H1 (cell line): ENCODE data around the gene INF2. TPM values are rescaled to one million over a fixed set of nuclear protein-coding genes. Genes with fewer than 3 reads are reported as not detected.

Experiments used
- CTCF ChIA-PET: fragments of 300-600 bp; sonication (Branson Sonifier 250); formaldehyde crosslinking; loops from one replicate; lab custom pipeline; 2021; ENCODE audit not compliant: partially characterized antibody; lab: Charles Lee
- POLR2A ChIA-PET: fragments of 300-600 bp; sonication (Branson Sonifier 250); formaldehyde crosslinking; loops from one replicate; lab custom pipeline; 2021; ENCODE audit warnings: inconsistent platforms; ENCODE audit not compliant: partially characterized antibody; lab: Charles Lee
- DNase-seq, 2 experiments: peaks; one replicate each; pipeline versions ENCODE4 v3.0.0 to v3.0.0-alpha.2; 2010 to 2022; ENCODE audit warnings: low spot score in 2 of 2, low read depth in 1 of 2, mixed read lengths in 1 of 2
- FAIRE-seq: peaks from 2 replicates; lab custom pipeline; 2011; peaks lifted over from hg19 to GRCh38; lab: Jason Lieb, UNC
- H2AFZ ChIP-seq: 2 replicates; pipeline ENCODE4 v1.8.1; 2012; ENCODE audit warnings: low read length, inconsistent platforms
- H2AK5ac ChIP-seq: 2 replicates; pipeline ENCODE4 v1.6.1; 2013; ENCODE audit warnings: low read depth, low read length
- H2BK120ac ChIP-seq: replicated peaks from 2 replicates; pipeline ENCODE3; 2013; ENCODE audit warnings: low read depth, low read length, inconsistent platforms
- H2BK12ac ChIP-seq: 2 replicates; pipeline ENCODE4 v1.6.1; 2013; ENCODE audit warnings: low read depth, low read length
- H2BK15ac ChIP-seq: 2 replicates; pipeline ENCODE4 v1.6.1; 2013; ENCODE audit warnings: low read length
- H2BK20ac ChIP-seq: 2 replicates; pipeline ENCODE4 v1.6.1; 2013; ENCODE audit warnings: low read length
- H2BK5ac ChIP-seq: 2 replicates; pipeline ENCODE4 v1.6.1; 2013; ENCODE audit warnings: low read depth, low read length
- H3K14ac ChIP-seq: 2 replicates; pipeline ENCODE4 v1.6.1; 2013; ENCODE audit warnings: inconsistent platforms; ENCODE audit not compliant: insufficient read length
- H3K18ac ChIP-seq: 2 replicates; pipeline ENCODE4 v1.6.1; 2013; ENCODE audit warnings: low read length; ENCODE audit errors: extremely low read depth
- H3K23ac ChIP-seq: 2 replicates; pipeline ENCODE4 v1.6.1; 2013; ENCODE audit warnings: inconsistent platforms; ENCODE audit not compliant: insufficient read length
- H3K23me2 ChIP-seq: 2 replicates; pipeline ENCODE4 v1.6.1; 2013; ENCODE audit warnings: low read depth, low read length
- H3K27ac ChIP-seq: 2 replicates; pipeline ENCODE4 v1.6.1; 2011; ENCODE audit warnings: low read depth, low read length, inconsistent platforms
- H3K27me3 ChIP-seq, 4 experiments: replicated peaks in 1 of 4; 1 replicate in 1 of 4; 2 replicates in 3 of 4; pipeline versions ENCODE4 v1.6.1 to v1.8.1; 2011 to 2013; ENCODE audit warnings: low read length in 3 of 4, mild to moderate bottlenecking in 3 of 4, inconsistent platforms in 2 of 4, mixed read lengths in 2 of 4, moderate library complexity in 1 of 4; ENCODE audit not compliant: control insufficient read depth in 3 of 4, insufficient read depth in 3 of 4; ENCODE audit errors: extremely low read depth in 1 of 4
- H3K36me3 ChIP-seq, 4 experiments: 2 replicates each; pipeline versions ENCODE4 v1.6.1 to v1.8.1; 2011 to 2013; ENCODE audit warnings: mild to moderate bottlenecking in 4 of 4, low read length in 3 of 4, moderate library complexity in 2 of 4, control low read depth in 1 of 4, inconsistent platforms in 1 of 4; ENCODE audit not compliant: insufficient read depth in 4 of 4, control insufficient read depth in 2 of 4
- H3K4ac ChIP-seq: replicated peaks from 2 replicates; pipeline ENCODE3; 2013; ENCODE audit warnings: low read length, low read depth, mixed read lengths, inconsistent platforms; ENCODE audit not compliant: insufficient read length
- H3K4me1 ChIP-seq, 4 experiments: replicated peaks in 1 of 4; 1 replicate in 1 of 4; 2 replicates in 3 of 4; pipeline versions ENCODE4 v1.6.1 to v1.8.1; 2011 to 2013; ENCODE audit warnings: low read length in 3 of 4, inconsistent platforms in 2 of 4, mixed read lengths in 1 of 4; ENCODE audit not compliant: insufficient read depth in 4 of 4, control insufficient read depth in 3 of 4
- H3K4me2 ChIP-seq, 2 experiments: 2 replicates each; pipeline versions ENCODE4 v1.6.1 to v1.8.1; 2011 to 2013; ENCODE audit warnings: low read depth in 2 of 2, low read length in 2 of 2, control low read depth in 1 of 2, inconsistent platforms in 1 of 2, mild to moderate bottlenecking in 1 of 2; ENCODE audit not compliant: insufficient read depth in 1 of 2
- H3K4me3 ChIP-seq, 4 experiments: fragments of 200-600, 300-600 bp in 1 of 4; sonication (generic), shearing (Covaris generic), sonication (Bioruptor Twin) in 1 of 4; 2 replicates each; pipeline versions ENCODE4 v1.5.1 to v1.8.1; 2011 to 2016; ENCODE audit warnings: low read length in 4 of 4, low read depth in 3 of 4, control low read depth in 2 of 4, inconsistent platforms in 2 of 4, mild to moderate bottlenecking in 2 of 4, mixed read lengths in 1 of 4, moderate library complexity in 1 of 4; ENCODE audit not compliant: insufficient read depth in 2 of 4; ENCODE audit errors: extremely low read depth in 1 of 4
- H3K56ac ChIP-seq: replicated peaks from 2 replicates; pipeline ENCODE3; 2013; ENCODE audit warnings: low read depth, mild to moderate bottlenecking, mixed read lengths, low read length, inconsistent platforms; ENCODE audit not compliant: insufficient read length
- H3K79me1 ChIP-seq: 2 replicates; pipeline ENCODE4 v1.6.1; 2013; ENCODE audit warnings: low read depth, low read length, control low read depth
- H3K79me2 ChIP-seq, 2 experiments: 2 replicates each; pipeline versions ENCODE4 v1.6.1 to v1.8.1; 2012 to 2013; ENCODE audit warnings: low read length in 2 of 2, mild to moderate bottlenecking in 2 of 2, inconsistent platforms in 1 of 2; ENCODE audit not compliant: insufficient read depth in 2 of 2, control insufficient read depth in 1 of 2
- H3K9ac ChIP-seq, 4 experiments: replicated peaks in 1 of 4; 1 replicate in 1 of 4; 2 replicates in 3 of 4; pipeline versions ENCODE4 v1.6.1 to v1.8.1; 2011 to 2013; ENCODE audit warnings: low read depth in 3 of 4, low read length in 3 of 4, control low read depth in 2 of 4, mild to moderate bottlenecking in 2 of 4, moderate library complexity in 2 of 4, inconsistent platforms in 1 of 4; ENCODE audit errors: extremely low read depth in 1 of 4
- H3K9me3 ChIP-seq, 2 experiments: 2 replicates each; pipeline versions ENCODE4 v1.6.1 to v1.8.1; 2012 to 2013; ENCODE audit warnings: mild to moderate bottlenecking in 2 of 2, moderate library complexity in 2 of 2, control low read depth in 1 of 2, inconsistent platforms in 1 of 2, low read depth in 1 of 2, low read length in 1 of 2, mixed read lengths in 1 of 2; ENCODE audit not compliant: insufficient read depth in 2 of 2
- H4K20me1 ChIP-seq, 2 experiments: replicated peaks in 1 of 2; 2 replicates each; pipeline versions ENCODE3 to v1.8.1; 2011 to 2013; ENCODE audit warnings: inconsistent platforms in 2 of 2, low read length in 2 of 2, mild to moderate bottlenecking in 1 of 2; ENCODE audit not compliant: insufficient read depth in 2 of 2, control insufficient read depth in 1 of 2
- H4K5ac ChIP-seq: 2 replicates; pipeline ENCODE4 v1.6.1; 2013; ENCODE audit warnings: low read length, low read depth, mixed read lengths, inconsistent platforms; ENCODE audit not compliant: insufficient read length
- H4K8ac ChIP-seq: 2 replicates; pipeline ENCODE4 v1.8.0; 2013; ENCODE audit warnings: mild to moderate bottlenecking, moderate library complexity, low read length, inconsistent platforms; ENCODE audit not compliant: insufficient read depth; ENCODE audit errors: extremely low read depth
- H4K91ac ChIP-seq: replicated peaks from 2 replicates; pipeline ENCODE3; 2013; ENCODE audit warnings: low read length, mixed read lengths, inconsistent platforms; ENCODE audit not compliant: insufficient read length
- BACH1 ChIP-seq: IDR thresholded peaks from 2 replicates; pipeline ENCODE4 v1.6.1; 2012; ENCODE audit warnings: low read length, improper control_type of control experiment
- BCL11A ChIP-seq, 2 experiments: IDR thresholded peaks; one replicate each; pipeline ENCODE4 v1.6.1; 2011; ENCODE audit warnings: low read depth in 2 of 2, low read length in 2 of 2, mild to moderate bottlenecking in 2 of 2
- CBX5 ChIP-seq: fragments of 300-800, 300-1000 bp; sonication (generic); IDR thresholded peaks from 2 replicates; pipeline ENCODE4 v1.7.1; 2016; ENCODE audit warnings: antibody characterized with exemption, low read length, low read depth
- GABPA ChIP-seq: IDR thresholded peaks from 2 replicates; pipeline ENCODE4 v1.6.1; 2011; ENCODE audit warnings: mild to moderate bottlenecking, low read length, moderate library complexity, borderline replicate concordance; ENCODE audit not compliant: insufficient read depth
- GTF2F1 ChIP-seq: IDR thresholded peaks from 2 replicates; pipeline ENCODE4 v1.6.1; 2012; ENCODE audit warnings: low read depth, low read length, improper control_type of control experiment, borderline replicate concordance
- NANOG ChIP-seq: IDR thresholded peaks from 2 replicates; pipeline ENCODE4 v1.6.1; 2011; ENCODE audit warnings: low read length, low read depth, mild to moderate bottlenecking, inconsistent platforms; ENCODE audit not compliant: insufficient read depth, poor library complexity, severe bottlenecking
- RXRA ChIP-seq: IDR thresholded peaks from 2 replicates; pipeline ENCODE4 v1.6.1; 2011; ENCODE audit warnings: low read depth, mild to moderate bottlenecking, low read length, moderate library complexity; ENCODE audit not compliant: insufficient read depth
- SIX5 ChIP-seq: IDR thresholded peaks from 2 replicates; pipeline ENCODE4 v1.6.1; 2011; ENCODE audit warnings: mild to moderate bottlenecking, low read depth, low read length
- TAF7 ChIP-seq: optimal IDR thresholded peaks from 2 replicates; pipeline ENCODE3; 2011; ENCODE audit warnings: low read depth, mild to moderate bottlenecking, inconsistent platforms, low read length, moderate library complexity, borderline replicate concordance
- YY1 ChIP-seq: IDR thresholded peaks from 2 replicates; pipeline ENCODE4 v1.6.1; 2011; ENCODE audit warnings: low read depth, mild to moderate bottlenecking, low read length
- WGBS, 2 experiments: shearing (Covaris generic) in 1 of 2; methylation state at CpG; one replicate each; pipeline versions ENCODE4 v1.1.6 to v1.1.7; 2013 to 2015; ENCODE audit warnings: low lambda C conversion rate in 2 of 2, mixed read lengths in 2 of 2, inconsistent platforms in 1 of 2, low coverage in 1 of 2, missing lambda C conversion rate in 1 of 2; ENCODE audit not compliant: insufficient replicate concordance in 2 of 2, insufficient coverage in 1 of 2, insufficient read length in 1 of 2; ENCODE audit errors: extremely low coverage in 1 of 2, missing lambda C conversion rate in 1 of 2; 5-methylcytosine and 5-hydroxymethylcytosine counted together
- polyA plus RNA-seq, 7 experiments: library from polyadenylated mRNA; depleted of rRNA in 3 of 7; stranded (reverse) in 5 of 7; unstranded in 2 of 7; fragments of >200 nt in 5 of 7; fragments of 200-250 nt in 2 of 7; gene quantifications; 1 replicate in 5 of 7; 2 replicates in 1 of 7; 4 replicates in 1 of 7; pipeline versions ENCODE4 v1.2.1 to v1.2.3, GENCODE V29; 2011 to 2013; ENCODE audit warnings: missing spikeins in 2 of 7, mixed read lengths in 2 of 7
- total RNA-seq: library from RNA; stranded (reverse); fragmentation: NEBNext Ultra II Directional; extraction: Animal tissue kit (Norgen Biotek cat#: 25700); gene quantifications from 2 replicates; pipeline ENCODE4 v1.2.1, GENCODE V29; 2021
- TF ChIP-seq, protein P1 (sequence below): IDR thresholded peaks from 2 replicates; pipeline ENCODE4 v1.6.1; 2012; ENCODE audit warnings: inconsistent platforms
- TF ChIP-seq, protein P2 (sequence below): IDR thresholded peaks from 2 replicates; pipeline ENCODE4 v1.6.1; 2012; ENCODE audit warnings: low read length, inconsistent platforms

Gene INF2
- total and polyA plus RNA-seq, 2 of the 8 experiments (the other 6 are each of a cell fraction or from before 2014, with no cell fraction given), result 29.1 to 59.5 TPM

GRCh38 chr14:104661086-104661485, 28.3 kb upstream of the INF2 start:
- Histone ChIP-seq H3K4ac (no peak overlapping the region), H4K5ac (no peak overlapping the region), H3K9me3 (no peaks in the 10 kb centered on the region), H3K9ac (no peak overlapping the region), H3K18ac (no peak overlapping the region), H2BK15ac (no peak overlapping the region), H2AK5ac (no peak overlapping the region), H2BK120ac (no peak overlapping the region), H3K27me3 (0 out of 7 replicates have a peak, but pooled peaks cover 0 to 2% (median 0%) of the 10 kb centered on the region in 4 experiments), H3K23ac (no peak overlapping the region), H3K14ac (no peak overlapping the region), H3K4me1 (peaks cover 0 to 17% (median 10%) of the 10 kb centered on the region in 4 experiments; a peak in 6 of 7 replicates), H3K36me3 (no peaks in the 10 kb centered on the region), H4K91ac (no peak overlapping the region), H2BK20ac (no peak overlapping the region), H3K79me1 (peaks cover 2% of the 10 kb centered on the region; the same call in 1 of the 2 replicates), H3K56ac (no peak overlapping the region), H2BK12ac (no peak overlapping the region), H2BK5ac (no peak overlapping the region), H3K23me2 (peaks cover 6% of the 10 kb centered on the region; the same call in 1 of the 2 replicates), H4K20me1 (peaks cover 0 to 6% of the 10 kb centered on the region in 2 experiments), H3K79me2 (no peaks in the 10 kb centered on the region), H3K4me2 (no peak overlapping the region), H4K8ac (no peak overlapping the region), H2AFZ (no peak overlapping the region), H3K27ac (no peak overlapping the region), H3K4me3 (no peak overlapping the region)
- CTCF ChIA-PET, result interaction anchor here (0.8 kb wide), 1 partner anchor 17 kb away, joined by 3 read pairs; no protein-coding TSS in a partner anchor
- FAIRE-seq (no peak), DNase-seq (no peak)
- POLR2A ChIA-PET, result no interaction called here
- 89% methylated on average over 2 of the region's 2 CpGs; no CpG with 5 or more reads in 1 of the 2 experiments for WGBS, 2 experiments
- TF ChIP-seq BCL11A (IDR thresholded peaks at IDR 0.05; ENCODE audit: low read depth in 2 of 2, low read length in 2 of 2) (no peak), BACH1 (no peak), GTF2F1 (no peak), TAF7 (no peak), NANOG (no peak), SIX5 (no peak), YY1 (no peak), RXRA (no peak), CBX5 (no peak), GABPA (no peak)
- TF ChIP-seq, protein P1, sequence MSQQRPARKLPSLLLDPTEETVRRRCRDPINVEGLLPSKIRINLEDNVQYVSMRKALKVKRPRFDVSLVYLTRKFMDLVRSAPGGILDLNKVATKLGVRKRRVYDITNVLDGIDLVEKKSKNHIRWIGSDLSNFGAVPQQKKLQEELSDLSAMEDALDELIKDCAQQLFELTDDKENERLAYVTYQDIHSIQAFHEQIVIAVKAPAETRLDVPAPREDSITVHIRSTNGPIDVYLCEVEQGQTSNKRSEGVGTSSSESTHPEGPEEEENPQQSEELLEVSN, result no peak
- TF ChIP-seq, protein P2, sequence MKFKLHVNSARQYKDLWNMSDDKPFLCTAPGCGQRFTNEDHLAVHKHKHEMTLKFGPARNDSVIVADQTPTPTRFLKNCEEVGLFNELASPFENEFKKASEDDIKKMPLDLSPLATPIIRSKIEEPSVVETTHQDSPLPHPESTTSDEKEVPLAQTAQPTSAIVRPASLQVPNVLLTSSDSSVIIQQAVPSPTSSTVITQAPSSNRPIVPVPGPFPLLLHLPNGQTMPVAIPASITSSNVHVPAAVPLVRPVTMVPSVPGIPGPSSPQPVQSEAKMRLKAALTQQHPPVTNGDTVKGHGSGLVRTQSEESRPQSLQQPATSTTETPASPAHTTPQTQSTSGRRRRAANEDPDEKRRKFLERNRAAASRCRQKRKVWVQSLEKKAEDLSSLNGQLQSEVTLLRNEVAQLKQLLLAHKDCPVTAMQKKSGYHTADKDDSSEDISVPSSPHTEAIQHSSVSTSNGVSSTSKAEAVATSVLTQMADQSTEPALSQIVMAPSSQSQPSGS, result no peak
